ENCODE measurements around the gene MPDU1. TPM values are rescaled to one million over a fixed set of nuclear protein-coding genes. Genes with fewer than 3 reads are reported as not detected.
A peak's percentile ranks its signal among the peaks of the same experiment; 100 is the strongest.

Gene MPDU1
- total RNA-seq, 3 donors from 2014 or later: 110 to 134 (median 114) TPM

GRCh38 chr17:7572588-7573323 lies 10.9 kb upstream of the MPDU1 start:
- DNase-seq (peak; percentile 100), ATAC-seq (peak; percentile 86)
- Mint-ChIP-seq H3K4me1 (ENCODE audit: low read depth) (peaks cover 46% of the 10 kb centered on the region), H3K4me3 (peak overlapping the region; percentile 91), H3K27me3 (ENCODE audit: low read depth) (no peaks in the 10 kb centered on the region), H3K9me3 (no peaks in the 10 kb centered on the region), H3K36me3 (ENCODE audit: insufficient read depth) (peaks cover 69% of the 10 kb centered on the region)

- Mint-ChIP-seq H3K4me3 (peak overlapping the region; percentile 91), H3K9me3 (no peaks in the 10 kb centered on the region), H3K36me3 (ENCODE audit: insufficient read depth) (peaks cover 73% of the 10 kb centered on the region), H3K27me3 (ENCODE audit: low read depth) (no peaks in the 10 kb centered on the region), H3K4me1 (ENCODE audit: low read depth) (peaks cover 53% of the 10 kb centered on the region)
- DNase-seq (peak; percentile 91), ATAC-seq (peak; percentile 35 to 44)
Measured at GRCh38 chr17:7573324-7574080, 10.2 kb upstream of the MPDU1 start.

GRCh38 chr17:7574176-7574953 lies 9.3 kb upstream of the MPDU1 start:
- DNase-seq (no peak), ATAC-seq (no peak)
- Mint-ChIP-seq H3K27me3 (ENCODE audit: low read depth) (no peaks in the 10 kb centered on the region), H3K4me1 (ENCODE audit: low read depth) (peaks cover 62% of the 10 kb centered on the region), H3K9me3 (no peaks in the 10 kb centered on the region), H3K4me3 (peak overlapping the region; percentile 91), H3K36me3 (ENCODE audit: insufficient read depth) (peaks cover 75% of the 10 kb centered on the region)

GRCh38 chr17:7575481-7575883 lies 8.2 kb upstream of the MPDU1 start:
- Mint-ChIP-seq H3K4me1 (ENCODE audit: low read depth) (peaks cover 71% of the 10 kb centered on the region), H3K9me3 (no peaks in the 10 kb centered on the region), H3K4me3 (peak overlapping the region; percentile 91), H3K36me3 (ENCODE audit: insufficient read depth) (peaks cover 72% of the 10 kb centered on the region), H3K27me3 (ENCODE audit: low read depth) (no peaks in the 10 kb centered on the region)
- ATAC-seq (no peak), DNase-seq (no peak)

- DNase-seq (no peak), ATAC-seq (no peak)
- Mint-ChIP-seq H3K27me3 (ENCODE audit: low read depth) (no peaks in the 10 kb centered on the region), H3K4me3 (peak overlapping the region; percentile 91), H3K36me3 (ENCODE audit: insufficient read depth) (peaks cover 71% of the 10 kb centered on the region), H3K9me3 (no peaks in the 10 kb centered on the region), H3K4me1 (ENCODE audit: low read depth) (peaks cover 76% of the 10 kb centered on the region)
Measured at GRCh38 chr17:7575959-7576358, 7.7 kb upstream of the MPDU1 start.

GRCh38 chr17:7576432-7576937 lies 7.2 kb upstream of the MPDU1 start:
- H3K4me1 Mint-ChIP-seq (ENCODE audit: low read depth): peaks cover 77% of the 10 kb centered on the region
- peaks cover 67% of the 10 kb centered on the region for H3K36me3 Mint-ChIP-seq (ENCODE audit: insufficient read depth)
- H3K27me3 Mint-ChIP-seq (ENCODE audit: low read depth): no peaks in the 10 kb centered on the region
- peak overlapping the region; percentile 91 for H3K4me3 Mint-ChIP-seq
- ATAC-seq (no peak), DNase-seq (no peak)
- no peaks in the 10 kb centered on the region for H3K9me3 Mint-ChIP-seq

- ATAC-seq: no peak
- Mint-ChIP-seq H3K36me3 (ENCODE audit: insufficient read depth) (peaks cover 62% of the 10 kb centered on the region), H3K4me3 (peak overlapping the region; percentile 91), H3K4me1 (ENCODE audit: low read depth) (peaks cover 79% of the 10 kb centered on the region), H3K27me3 (ENCODE audit: low read depth) (no peaks in the 10 kb centered on the region), H3K9me3 (no peaks in the 10 kb centered on the region)
- no peak for DNase-seq
Measured at GRCh38 chr17:7577327-7578199, 6.1 kb upstream of the MPDU1 start.

- Mint-ChIP-seq H3K9me3 (no peaks in the 10 kb centered on the region), H3K4me1 (ENCODE audit: low read depth) (peaks cover 83% of the 10 kb centered on the region), H3K36me3 (ENCODE audit: insufficient read depth) (peaks cover 53% of the 10 kb centered on the region), H3K27me3 (ENCODE audit: low read depth) (no peaks in the 10 kb centered on the region), H3K4me3 (peak within 1 kb of the TSS; percentile 58)
- ATAC-seq (peak; percentile 58 to 62), DNase-seq (peak; percentile 63)
Measured at GRCh38 chr17:7579001-7579833, 4.4 kb upstream of the MPDU1 start, which contains the start of gene CD68. Gene CD68 (plus strand): TSS chr17:7579638. CDS start chr17:7579678, 40 bp downstream.

- Mint-ChIP-seq H3K27me3 (ENCODE audit: low read depth) (no peaks in the 10 kb centered on the region), H3K36me3 (ENCODE audit: insufficient read depth) (peaks cover 46% of the 10 kb centered on the region), H3K4me3 (peak overlapping the region; percentile 58), H3K9me3 (no peaks in the 10 kb centered on the region), H3K4me1 (ENCODE audit: low read depth) (peaks cover 82% of the 10 kb centered on the region)
- ATAC-seq (no peak), DNase-seq (peak; percentile 26)
Measured at GRCh38 chr17:7579834-7580603, 3.6 kb upstream of the MPDU1 start.

GRCh38 chr17:7580604-7581575 lies 2.8 kb upstream of the MPDU1 start:
- ATAC-seq: no peak
- Mint-ChIP-seq H3K36me3 (ENCODE audit: insufficient read depth) (peaks cover 40% of the 10 kb centered on the region), H3K4me3 (peak overlapping the region; percentile 6), H3K9me3 (no peaks in the 10 kb centered on the region), H3K27me3 (ENCODE audit: low read depth) (no peaks in the 10 kb centered on the region), H3K4me1 (ENCODE audit: low read depth) (peaks cover 77% of the 10 kb centered on the region)
- no peak for DNase-seq

GRCh38 chr17:7582396-7583252 lies 1.0 kb upstream of the MPDU1 start:
- no peak for DNase-seq
- Mint-ChIP-seq H3K4me1 (ENCODE audit: low read depth) (peaks cover 60% of the 10 kb centered on the region), H3K4me3 (peak overlapping the region; percentile 95), H3K9me3 (no peaks in the 10 kb centered on the region), H3K27me3 (ENCODE audit: low read depth) (no peaks in the 10 kb centered on the region), H3K36me3 (ENCODE audit: insufficient read depth) (peaks cover 28% of the 10 kb centered on the region)
- no peak for ATAC-seq

Data from activated T-cell treated with anti-CD3 and anti-CD28 coated beads, Interleukin-2, amount 50 U/mL, for 4 hours (primary cell).